Measurements from ENCODE around the gene ZNF679.
"Not testable (repeated sequence)": the region's sequence is repeated elsewhere in the genome, so short reads cannot be mapped to it uniquely, and the experiment has no call there.

Gene ZNF679

DNA sequence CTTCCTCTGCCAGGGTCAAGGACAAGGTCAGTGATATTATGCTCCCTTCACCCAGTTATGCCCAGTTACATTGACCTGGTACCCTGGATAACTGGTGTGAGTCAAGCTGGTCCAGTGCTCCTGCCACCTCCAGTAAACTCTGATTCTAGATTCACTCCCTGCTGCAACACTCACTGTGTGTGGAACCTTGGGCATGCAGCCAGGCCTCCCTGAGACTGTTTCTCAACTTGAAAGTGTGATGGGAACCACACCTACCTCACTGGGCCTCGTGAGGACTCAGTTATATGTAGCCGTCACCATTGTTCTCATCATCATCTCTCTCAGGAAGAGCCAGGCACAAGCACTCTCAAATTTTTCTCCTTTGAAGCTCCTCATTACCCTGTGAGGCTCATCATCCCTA, 84.6 kb downstream of the ZNF679 start:
- DNase-seq, result no peak

DNA sequence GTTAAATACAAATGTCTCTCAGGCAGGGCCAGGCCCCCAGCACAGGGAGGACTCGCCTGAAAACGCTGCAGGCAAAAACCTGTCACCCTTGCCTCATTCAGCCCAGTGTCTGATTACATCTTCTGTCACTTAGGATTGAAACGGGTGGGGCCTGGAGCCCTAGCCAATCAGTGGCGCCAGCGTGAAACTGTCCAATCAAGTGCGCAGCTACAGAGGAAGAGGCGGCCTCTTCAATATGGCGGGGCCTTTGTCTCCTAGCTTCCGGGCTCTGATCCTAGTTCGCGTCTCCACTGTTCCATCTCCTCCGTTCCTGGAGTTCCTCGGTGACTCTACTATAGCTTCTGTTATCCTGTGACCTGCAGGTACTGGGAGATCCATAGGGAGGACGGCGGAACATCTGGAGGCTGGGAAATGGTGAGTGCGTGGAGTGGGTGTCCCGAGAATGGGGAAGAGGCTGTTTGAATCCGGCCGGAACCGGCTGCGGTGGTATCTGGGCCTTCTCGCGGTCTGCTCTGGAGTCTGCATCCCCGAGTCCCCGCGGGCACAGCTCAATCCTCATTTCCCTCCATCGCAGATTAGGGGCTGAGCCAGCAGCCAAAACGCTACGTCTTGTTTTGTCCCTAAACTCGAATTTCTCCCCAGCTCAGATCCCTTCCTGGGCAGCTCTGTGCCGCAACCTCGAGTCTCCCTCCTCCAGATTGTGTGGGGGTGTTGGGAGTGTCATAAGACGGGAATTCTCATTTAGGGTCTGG, 85.6 kb downstream of the ZNF679 start, which contains the start of gene ZNF736:
TSS of gene ZNF736 (plus strand) at position 222 of the 752 bp plus-strand sequence. CDS start at position 412, 190 bp downstream.
- peak; percentile 78 for DNase-seq

DNA sequence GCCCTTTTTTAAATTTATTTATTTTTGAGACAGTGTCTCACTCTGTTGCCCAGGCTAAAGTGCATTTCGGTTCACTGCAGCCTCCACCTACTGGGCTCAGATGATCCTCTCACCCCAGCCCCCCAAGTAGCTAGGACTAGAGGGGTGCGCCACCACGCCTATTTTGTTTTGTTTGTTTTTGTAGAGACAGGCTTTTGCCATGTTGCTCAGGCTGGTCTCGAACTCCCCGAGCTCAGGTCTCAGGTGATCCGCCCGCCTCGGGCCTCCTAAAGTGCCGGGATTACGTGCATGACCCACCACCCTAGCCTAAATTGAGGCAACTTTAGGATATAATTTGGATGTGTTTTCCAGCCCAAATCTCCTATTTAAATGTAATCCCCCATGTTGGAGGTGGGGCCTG, 86.3 kb downstream of the ZNF679 start:
- no peak for DNase-seq

DNA sequence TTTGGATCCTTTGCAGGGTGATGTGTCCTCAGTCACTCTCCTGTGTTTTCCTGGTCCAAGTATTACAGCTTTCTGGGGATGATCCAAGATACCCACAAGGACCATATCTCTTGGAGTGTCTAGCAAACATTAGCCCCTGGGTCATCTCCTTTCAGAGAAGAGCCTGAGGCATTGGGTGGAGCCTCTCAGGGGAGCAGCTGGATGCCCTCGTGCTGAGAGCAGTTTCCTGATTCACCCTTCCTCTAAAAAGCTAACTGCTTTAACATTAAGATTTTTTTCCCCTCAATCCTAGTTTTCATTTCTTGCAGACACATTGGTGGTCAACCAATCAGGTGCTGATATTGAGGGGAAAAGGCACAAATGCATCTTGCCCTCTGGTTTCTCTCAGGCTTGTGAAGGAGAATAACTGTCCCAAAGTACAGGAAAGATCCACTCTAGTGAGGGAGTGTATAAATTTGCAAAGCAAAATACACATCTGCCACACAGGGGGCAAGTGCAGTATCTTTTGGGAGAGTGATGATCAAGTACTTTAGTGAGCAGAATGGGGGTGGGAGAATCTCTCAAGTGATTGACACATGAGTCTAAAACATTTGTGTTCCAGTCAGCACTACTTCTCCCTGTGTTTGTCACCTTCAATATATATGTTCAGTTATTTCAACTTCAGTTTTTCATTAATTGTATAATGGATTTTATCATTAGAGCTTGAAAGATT, 87.9 kb downstream of the ZNF679 start:
- DNase-seq, result not testable (repeated sequence)

All from activated CD4-positive, CD25-positive, alpha-beta regulatory T cell treated with anti-CD3 and anti-CD28 coated beads, Interleukin-2, amount 50 U/mL, for 72 hours (primary cell).